NCI-H774 (cell line): ENCODE results near the gene EMC8.
"Not testable (repeated sequence)": the region's sequence is repeated elsewhere in the genome, so short reads cannot be mapped to it uniquely, and the experiment has no call there.

Experiments
- DNase-seq: peaks from one replicate; lab custom pipeline; 2025; lab: John Stamatoyannopoulos, UW

Gene EMC8

GRCh38 chr16:85834741-85835140, 35.4 kb upstream of the EMC8 start:
- DNase-seq: no peak

GRCh38 chr16:85833219-85833920, 34.0 kb upstream of the EMC8 start:
- DNase-seq: no peak

GRCh38 chr16:85832570-85833218, 33.4 kb upstream of the EMC8 start:
- DNase-seq: no peak

- DNase-seq: no peak
Observed at GRCh38 chr16:85830821-85831220, 31.5 kb upstream of the EMC8 start.

- DNase-seq: no peak
Observed at GRCh38 chr16:85829751-85830445, 30.6 kb upstream of the EMC8 start.

- no peak for DNase-seq
Observed at GRCh38 chr16:85829171-85829719, 29.9 kb upstream of the EMC8 start.

GRCh38 chr16:85828166-85828565, 28.8 kb upstream of the EMC8 start:
- DNase-seq: no peak

GRCh38 chr16:85826686-85827247, 27.4 kb upstream of the EMC8 start:
- DNase-seq: no peak

GRCh38 chr16:85825326-85825725, 26.0 kb upstream of the EMC8 start:
- DNase-seq: no peak

- DNase-seq: no peak
Observed at GRCh38 chr16:85824161-85825135, 25.1 kb upstream of the EMC8 start.

- DNase-seq: no peak
Observed at GRCh38 chr16:85823328-85823920, 24.1 kb upstream of the EMC8 start.

- no peak for DNase-seq
Observed at GRCh38 chr16:85822145-85822544, 22.8 kb upstream of the EMC8 start.

- DNase-seq: no peak
Observed at GRCh38 chr16:85821390-85822135, 22.2 kb upstream of the EMC8 start.

GRCh38 chr16:85820604-85821372, 21.4 kb upstream of the EMC8 start:
- no peak for DNase-seq

- DNase-seq: no peak
Observed at GRCh38 chr16:85819771-85820170, 20.4 kb upstream of the EMC8 start.

GRCh38 chr16:85819245-85819644, 19.9 kb upstream of the EMC8 start:
- no peak for DNase-seq

GRCh38 chr16:85817195-85817594, 17.9 kb upstream of the EMC8 start:
- not testable (repeated sequence) for DNase-seq

- DNase-seq: no peak
Observed at GRCh38 chr16:85816159-85816558, 16.8 kb upstream of the EMC8 start.
